Stimulated activated CD4-positive, alpha-beta T cell treated with anti-CD3 and anti-CD28 coated beads, Interleukin-1b, Interleukin-23, amount 100 ng/mL, for 24 hours (primary cell): Measurements from ENCODE around the gene STARD13.

Experiments used
- DNase-seq, 4 experiments: peaks; one replicate each; pipeline ENCODE4 v3.0.0-alpha.2; 2020; ENCODE audit warnings: low read depth in 4 of 4, low spot score in 1 of 4

STARD13 gene

DNA sequence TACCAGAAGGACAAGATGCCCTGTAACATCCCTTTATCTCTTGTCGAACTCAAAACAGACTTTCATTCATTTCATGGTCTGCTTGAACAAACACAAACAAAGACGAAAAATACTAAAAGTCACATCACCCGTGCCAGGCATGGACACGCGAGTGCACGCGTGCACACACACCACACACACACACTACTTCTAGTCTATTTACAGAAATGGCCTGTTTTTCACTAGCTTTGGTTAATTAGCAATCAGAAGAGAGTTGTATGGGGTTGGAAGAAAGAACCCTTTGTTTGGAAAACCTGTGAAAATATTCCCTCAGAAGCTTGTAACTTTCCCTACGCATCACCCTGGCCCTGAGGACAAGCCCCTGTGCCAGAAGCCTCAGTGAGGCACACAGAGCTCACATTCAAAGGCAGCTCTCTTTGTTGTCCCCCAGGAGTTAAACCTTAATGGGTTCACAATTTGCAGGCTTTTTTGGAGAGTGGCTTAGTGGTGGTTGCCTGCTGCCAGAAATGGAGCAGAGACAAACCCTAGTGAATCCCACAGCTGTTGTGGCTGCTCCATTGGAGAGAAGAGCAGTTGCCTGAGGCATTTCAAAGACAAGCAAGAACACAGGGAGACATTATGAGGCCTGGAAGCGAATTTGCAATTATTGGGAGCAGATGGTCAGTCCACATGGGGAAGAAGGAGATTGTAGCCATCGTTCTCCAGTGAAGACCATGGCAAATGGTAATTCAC lies 55.9 kb downstream of the STARD13 start:
- DNase-seq, result no peak

DNA sequence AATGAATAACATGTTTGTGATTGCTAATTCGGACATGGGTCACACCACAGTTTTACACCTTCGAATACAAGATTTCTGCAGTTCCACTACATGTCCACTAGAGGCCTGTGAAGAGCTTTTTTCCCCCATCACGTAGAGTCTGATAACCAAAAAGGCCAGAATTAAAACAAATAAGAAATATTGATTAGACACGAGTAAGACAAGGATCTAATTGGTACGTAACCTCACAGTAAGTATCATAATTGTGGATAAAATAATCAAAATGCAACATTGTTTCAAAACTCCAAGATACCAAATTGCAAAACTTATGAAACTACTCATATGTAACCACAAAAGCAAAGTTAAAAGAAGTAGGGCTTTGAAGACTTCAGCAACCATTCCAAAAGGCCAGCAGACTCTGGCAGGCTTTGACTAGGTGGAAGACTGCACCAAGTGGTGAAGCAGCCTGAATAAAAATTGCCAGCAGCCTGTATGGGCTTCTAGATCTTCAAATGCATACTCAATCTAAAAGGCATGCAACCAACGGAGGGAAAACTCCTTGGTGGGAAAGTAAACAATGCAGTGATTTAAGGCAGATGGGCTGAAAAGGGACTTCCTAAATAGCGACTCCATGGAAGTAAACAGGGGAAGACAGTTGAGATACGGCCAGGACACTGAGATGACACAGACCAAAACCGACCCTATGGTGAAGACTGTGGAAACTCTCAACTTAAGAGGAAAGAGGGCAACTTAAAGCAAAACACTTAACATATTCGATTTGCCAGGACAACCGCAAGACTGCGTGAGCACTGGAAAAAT lies 56.7 kb downstream of the STARD13 start:
- no peak for DNase-seq

DNA sequence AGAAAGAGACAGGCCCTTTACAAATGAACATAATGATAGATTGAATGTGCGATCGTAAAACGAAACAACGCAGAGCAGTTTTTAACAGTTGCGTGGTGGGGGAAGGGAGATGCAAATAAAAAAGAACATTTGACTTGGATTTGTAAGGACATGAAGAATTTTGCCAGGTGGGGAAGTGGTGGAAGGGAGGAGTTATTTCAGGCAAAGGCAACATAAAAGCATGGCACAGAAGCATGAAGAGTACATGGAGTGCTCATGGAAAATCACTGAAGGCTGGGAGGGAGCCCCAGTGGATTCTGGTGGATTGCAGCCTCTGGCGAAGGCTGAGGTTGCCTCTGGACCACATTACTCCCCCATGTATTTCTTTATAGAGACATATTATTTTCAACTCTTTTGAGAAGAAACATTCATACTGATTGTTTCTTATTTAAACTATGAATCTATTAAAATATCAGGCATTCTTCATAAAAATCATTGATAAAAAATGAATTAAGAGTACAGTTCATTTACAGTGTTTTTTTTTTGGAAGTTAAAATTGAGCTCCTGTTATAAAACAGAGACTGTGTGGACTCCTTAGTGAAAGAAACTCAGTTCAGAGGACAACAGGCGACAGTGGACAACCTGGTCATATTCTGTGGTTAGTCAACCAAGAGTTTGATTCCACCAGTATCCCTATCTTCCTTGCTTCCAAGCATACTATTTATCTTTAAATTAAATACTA lies 57.5 kb downstream of the STARD13 start:
- no peak for DNase-seq

DNA sequence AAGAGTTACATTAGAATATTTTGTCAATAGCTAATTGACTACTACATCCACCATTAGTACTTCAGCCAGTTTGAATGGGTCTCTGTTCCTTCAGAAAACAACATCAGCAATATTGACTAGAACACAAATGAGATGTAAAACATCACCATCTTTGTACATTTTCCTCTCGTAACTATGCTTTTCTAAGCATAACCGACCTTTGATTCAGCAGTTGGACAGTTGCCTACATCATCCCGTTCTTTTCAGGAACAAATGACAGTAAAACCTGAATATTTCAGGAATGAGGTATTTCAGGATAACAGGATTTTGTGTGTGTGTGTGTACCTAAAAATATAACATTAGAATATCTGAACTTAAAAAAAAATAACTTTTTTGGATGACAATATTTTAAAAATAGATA lies 60.9 kb downstream of the STARD13 start:
- DNase-seq, result no peak

DNA sequence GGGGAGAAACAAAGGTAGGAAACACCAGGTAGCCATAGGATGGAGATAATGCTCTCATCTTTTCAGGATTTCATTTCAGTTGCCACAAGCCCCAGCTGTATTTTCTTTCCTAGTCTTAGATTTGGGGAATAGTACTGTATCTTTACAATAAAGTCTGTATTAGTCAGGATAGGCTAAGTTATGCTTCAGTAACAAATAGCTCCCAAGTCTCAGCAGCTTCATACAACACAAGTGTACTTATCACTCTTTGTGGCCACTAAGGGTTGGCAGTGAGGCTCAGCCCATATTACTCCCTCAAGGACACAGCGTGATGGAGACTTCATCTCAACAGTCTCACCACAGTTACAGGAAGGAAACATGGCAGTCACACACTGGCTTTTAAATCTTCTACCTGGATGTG lies 61.4 kb downstream of the STARD13 start:
- no peak for DNase-seq

DNA sequence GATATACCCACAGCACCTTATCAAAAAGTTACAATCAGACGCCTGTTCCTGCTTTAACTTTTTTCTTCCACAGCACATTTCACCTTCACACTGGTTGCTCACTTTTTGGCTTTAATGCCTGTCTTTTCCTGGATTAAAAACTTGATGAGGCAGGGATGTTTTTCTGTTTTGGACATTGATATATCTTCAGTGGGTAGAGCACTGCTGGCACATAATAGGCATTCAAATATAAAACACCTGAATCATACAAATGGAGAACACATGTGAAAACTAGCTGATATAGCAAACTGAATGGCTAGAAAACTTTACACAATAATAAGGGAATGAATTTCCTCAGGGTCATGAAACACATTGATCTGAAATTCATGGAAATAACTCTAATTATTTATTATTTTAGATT lies 65.6 kb downstream of the STARD13 start:
- no peak for DNase-seq

DNA sequence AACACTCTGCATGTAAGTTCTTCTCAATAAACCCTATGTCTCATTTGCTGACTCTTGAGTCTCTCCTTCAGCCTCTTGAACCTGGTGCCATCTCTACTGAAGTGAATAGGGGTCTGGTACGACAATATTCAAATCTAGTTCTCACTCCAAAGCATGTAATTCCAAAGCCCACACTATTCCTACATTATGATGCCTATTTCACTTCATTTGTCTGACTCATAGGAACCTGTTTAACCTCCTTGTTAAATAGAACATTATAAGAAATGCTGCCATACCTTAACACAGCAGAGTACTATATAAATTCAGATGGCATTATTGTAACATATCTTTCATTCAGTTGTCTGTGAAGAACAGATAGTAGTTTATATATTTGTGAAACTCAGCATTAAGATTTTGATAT lies 67.1 kb downstream of the STARD13 start:
- no peak for DNase-seq

DNA sequence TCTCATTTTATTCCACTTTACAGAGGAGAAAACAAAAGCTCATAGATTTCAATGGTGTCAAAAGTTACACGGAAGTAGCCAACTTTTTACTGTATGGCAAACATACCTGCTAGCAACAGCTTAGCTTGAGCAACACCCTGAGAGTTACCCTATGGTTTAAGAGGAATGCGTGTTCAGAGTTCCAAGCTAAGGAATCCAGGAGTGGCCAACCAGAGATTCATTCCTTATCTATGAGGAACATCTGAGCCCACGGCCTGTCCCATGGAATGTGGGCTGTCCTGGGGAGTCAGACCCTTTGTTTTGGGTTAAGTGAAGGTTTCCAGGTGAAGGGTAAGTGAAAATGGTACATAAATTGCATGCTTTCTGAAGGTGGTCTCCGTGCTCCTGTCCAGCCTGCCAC lies 67.5 kb downstream of the STARD13 start:
- no peak for DNase-seq

DNA sequence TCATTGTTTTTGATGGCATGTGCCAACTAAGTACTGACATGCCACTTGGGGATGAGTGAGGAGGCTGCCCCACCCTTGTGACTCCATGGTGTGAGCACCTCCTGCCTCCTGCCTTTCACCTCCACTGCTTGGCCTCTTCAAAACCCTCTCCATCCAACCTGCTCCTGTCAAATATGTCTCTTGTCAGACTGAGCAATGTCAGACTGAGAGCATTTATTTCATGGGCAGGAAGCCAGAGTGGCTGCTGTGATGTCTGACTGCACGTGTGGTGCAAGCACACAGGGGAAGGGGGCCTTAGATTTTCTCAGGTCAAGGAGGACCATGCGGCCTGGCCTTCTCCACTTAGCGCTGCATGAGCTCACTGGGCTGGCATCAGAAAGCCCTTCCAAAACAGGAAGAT lies 68.3 kb downstream of the STARD13 start:
- no peak for DNase-seq

DNA sequence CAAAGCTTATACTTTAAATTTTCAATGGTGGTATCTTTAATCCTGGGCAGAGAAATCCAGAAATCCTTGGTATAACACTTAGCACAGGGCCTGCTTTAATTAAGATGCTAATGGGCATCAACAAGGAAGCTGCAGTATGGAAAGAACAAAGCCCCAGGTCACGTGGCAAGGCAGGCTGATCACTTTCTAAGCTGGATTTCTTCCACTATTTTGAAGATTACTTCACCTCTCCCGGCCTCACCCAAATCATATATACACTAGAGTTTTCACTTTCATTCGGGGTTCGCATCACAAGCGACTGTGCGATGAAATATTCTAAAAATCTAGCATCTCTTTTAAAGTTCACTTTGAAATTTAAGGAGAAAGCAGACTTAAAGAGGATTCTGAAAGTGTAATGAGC lies 71.8 kb downstream of the STARD13 start:
- DNase-seq, result no peak

DNA sequence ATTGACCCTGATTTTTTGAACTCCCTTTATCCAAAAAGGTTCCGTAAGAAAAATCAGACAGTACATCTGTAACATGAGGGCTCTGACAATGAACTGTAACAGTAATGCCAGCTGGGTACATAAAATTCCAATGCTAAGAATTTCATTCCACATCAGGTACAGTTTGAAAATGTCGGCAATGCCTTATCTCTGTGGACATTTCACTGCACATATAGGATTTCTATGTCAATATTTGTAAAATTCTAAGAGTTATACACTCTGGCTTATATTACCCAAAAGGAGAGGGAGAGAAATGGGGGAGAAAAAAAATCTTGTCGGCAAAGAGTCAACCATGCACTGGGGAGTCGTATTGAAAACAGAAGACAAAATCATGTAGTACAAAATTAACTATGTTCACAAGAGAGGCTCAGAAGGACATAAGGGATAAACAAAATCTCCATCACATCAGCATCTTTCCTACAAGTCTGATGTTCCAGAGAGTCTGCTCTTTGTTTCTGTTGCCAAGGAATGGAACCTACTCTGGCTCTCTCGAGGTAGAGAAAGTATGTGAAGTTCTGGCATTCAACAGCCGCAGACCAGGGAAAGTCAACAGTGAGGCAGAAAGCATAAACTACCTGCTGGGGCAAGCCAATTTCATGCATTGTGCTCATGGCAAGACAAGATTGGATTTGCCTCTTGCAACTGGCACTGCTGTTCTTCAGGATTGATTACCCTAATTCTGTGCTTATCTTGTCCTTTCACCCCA lies 72.4 kb downstream of the STARD13 start:
- DNase-seq, result no peak

DNA sequence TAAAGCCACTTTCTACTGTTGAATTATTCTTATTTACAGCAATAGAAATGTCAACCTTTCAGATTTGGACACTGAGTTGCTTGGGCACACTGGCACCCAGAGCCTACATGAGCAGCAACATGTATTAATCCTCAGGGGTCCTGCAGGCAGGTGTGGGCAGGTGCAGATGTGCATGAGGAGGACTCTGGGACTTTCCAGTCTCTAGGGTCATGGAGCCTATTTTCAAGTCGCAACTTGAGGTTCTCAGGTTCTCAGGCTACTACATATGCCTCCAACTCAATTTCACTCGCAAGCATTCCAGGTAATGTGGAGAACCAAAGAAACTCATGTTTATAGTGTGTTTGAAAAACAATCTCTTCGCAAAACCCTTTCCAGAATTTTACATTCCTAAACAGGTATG lies 73.2 kb downstream of the STARD13 start:
- DNase-seq, result no peak

DNA sequence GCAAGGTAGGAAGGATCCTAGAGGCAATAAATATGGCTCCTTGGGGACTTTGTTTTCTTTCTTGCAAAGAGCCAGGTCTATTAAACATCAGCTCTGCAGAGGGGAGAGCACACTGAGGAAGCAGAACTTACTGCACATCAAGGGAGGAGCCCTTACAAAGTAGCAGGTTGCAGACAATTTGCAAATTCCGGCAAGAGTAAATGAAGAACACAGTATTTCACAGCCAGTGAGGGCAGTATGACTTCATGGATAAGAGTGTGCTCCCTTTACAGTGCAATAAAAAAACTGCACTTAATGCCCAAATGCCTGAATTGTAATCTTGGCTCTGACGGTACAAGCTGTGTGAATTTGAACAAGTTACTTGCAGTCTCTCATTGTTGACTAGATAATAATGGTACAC lies 75.5 kb downstream of the STARD13 start:
- DNase-seq, result no peak

DNA sequence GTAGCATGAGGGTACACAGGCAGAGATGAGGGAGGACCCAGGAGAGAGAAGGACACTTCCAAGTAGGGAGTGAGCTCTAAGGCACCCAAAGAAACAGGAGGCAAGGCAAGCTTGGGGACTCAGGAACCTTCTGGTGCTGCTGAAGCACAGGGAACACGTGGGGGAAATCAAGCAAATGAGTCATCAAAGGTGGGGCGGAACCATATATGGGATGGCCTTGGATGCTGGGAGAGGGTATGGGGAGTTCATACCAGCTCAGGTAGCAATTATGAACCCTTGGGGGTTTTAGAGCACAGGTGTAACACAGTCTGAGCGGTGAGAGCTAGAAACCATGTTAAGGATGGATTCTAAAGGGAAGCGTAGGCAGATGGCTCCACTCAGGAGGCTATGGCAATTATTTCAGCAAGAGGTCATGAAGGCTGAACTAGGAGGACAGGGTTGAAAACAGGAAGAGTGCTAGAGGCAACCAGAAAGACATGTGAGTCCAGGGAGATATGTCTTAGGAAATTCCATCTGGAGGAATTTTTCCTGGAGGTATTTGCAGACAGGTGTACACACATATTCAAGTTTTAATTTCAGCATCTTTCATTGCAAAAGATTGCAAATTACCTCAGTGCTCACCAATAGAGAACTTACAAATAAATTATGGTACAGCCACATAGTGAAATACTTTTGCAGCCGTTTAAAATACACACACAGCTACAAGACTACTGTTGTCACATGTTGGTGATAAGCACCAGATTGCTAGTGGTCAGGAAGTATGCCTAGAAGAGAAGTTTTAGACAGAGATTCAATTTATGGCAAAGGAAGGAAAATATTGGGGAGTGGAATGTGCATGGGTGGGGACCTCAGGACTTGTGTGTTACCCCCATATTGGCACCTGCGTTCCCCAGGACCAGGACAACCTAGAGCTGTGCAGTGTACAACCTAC lies 77.0 kb downstream of the STARD13 start:
- no peak for DNase-seq

DNA sequence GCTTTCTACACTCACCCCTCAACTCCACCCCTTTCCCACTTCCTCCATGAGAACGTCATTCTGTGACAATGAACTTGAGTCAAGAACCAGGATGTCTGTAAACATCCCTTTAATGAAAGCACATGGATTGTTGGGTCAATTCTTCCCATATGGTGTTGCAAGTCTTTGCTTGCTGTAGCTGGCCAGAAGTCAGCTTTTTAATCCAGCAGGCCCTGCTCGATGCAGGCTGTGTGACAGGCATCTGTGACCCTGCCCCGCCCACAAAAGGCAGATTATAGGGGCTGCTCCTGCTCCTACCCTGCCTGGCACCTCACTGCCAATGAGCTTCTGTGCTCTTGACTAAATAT lies 78.0 kb downstream of the STARD13 start:
- DNase-seq, result no peak

DNA sequence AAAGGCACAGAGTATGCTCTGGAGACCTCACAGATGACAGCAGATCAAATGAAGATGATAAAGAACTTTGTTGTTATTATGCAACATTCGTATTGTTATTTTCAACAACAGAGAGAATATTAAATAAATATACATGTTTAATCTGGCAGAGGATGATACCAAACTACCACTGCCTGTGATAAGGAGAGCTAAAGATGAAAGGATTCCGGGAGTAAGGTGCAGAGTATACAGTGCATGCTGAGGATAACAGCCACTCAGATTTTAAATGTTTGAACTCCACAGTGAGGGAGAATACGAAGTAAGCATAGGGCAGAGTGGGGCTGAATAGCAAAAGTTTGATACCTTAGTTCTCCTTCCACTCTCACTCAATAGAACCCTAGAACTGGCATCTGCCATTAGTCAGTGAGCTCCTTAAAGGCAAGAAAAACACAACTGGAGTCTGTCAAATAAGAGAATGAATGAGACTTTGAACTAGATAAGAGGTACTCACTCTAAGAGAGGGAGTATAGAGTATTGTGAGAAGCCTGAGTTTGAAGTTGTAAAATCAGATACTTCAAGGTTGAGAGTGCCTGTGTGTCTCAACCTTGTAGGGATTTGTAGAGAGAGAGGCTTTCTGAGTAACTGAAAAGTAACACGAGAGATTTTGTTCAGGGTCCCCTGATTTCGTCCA lies 78.5 kb downstream of the STARD13 start:
- no peak for DNase-seq

DNA sequence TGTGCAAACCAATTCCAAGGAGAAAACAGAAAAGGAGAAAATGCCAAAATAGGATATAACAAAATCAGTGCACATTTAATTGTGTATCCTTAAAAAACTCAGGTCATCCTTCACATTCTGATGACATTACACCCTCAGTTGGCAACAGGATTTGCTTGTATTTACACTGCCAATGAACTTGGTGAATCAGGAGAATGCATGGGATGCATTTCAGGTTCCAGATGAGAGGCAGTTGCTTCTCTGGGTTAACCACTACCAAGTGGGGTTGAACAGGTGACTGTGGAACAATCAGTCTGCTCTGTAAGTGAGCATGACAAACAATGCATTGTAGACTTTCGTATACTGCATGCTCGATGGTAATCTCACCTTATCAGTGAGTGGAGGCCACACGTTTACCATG lies 79.1 kb downstream of the STARD13 start:
- no peak for DNase-seq

DNA sequence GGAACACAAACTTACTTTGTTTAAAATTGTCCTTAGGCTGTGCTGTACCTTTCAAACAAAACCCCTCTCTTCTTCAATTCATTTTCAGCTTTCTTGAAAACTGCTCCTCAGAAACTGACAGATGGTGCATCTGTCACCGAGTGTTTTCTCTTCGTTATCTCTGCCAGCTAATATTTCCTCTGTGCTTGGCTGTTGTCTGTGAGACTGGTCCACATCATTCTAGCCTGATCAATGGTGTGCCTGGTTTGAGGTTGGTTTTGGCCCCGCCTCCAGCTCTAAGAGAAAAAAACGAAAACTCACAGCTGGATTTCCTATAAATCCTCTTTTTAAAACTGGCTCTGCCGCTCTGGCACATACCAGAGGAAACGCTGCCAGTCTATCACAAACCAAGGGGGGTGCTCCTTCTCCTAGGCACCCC lies 79.7 kb downstream of the STARD13 start:
- DNase-seq, result no peak

DNA sequence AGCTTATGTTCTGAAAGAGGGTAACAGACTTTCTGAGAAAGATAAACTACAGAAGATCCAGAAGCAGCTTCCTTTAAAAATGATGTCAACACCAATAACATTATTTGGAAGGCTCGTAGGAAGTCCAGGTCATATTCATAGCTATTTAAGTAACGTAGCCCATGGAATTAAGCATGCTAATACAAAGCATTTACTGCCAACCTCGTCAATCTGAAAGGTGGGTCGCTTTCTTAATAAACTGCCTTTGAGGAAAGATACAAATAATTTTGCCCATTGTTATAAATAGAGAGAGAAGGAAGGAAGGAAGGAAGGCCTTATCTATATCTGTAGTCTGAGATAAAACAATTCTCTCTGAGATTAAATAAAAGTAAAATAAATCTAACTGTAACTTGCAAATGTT lies 80.3 kb downstream of the STARD13 start:
- no peak for DNase-seq
